ENCODE measurements around the gene TEAD3.

DNA sequence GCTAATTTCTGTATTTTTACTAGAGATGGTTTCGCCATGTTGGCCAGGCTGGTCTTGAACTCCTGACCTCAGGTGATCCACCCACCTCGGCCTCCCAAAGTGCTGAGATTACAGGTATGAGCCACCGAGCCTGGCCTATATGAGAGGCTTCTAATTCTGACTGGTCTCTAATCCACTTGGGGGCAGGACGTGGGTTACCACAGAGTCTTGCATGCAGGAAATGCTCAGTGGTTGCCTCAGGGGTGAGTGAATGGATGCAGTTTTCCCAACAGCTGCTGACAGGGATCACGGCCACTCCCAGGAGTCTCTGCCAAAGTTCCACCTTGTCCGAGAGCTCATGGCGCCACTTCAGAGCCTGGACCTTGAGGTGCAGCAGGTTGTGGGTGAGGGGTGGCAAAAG is 51.2 kb downstream of the TEAD3 start:
- TF ChIP-seq CTCF (IDR thresholded peaks at IDR 0.05) = no peak
- TF ChIP-seq POLR2A (IDR thresholded peaks at IDR 0.05) = no peak
